SH-SY5Y (cell line): ENCODE results near the gene POT1.

Experiments used
- GATA2 ChIP-seq: IDR thresholded peaks from 2 replicates; pipeline ENCODE4 v1.6.1; 2011; ENCODE audit warnings: mild to moderate bottlenecking, low read depth, low read length
- GATA3 ChIP-seq: IDR thresholded peaks from 2 replicates; pipeline ENCODE4 v1.6.1; 2011; ENCODE audit warnings: low read depth, mild to moderate bottlenecking, low read length, moderate library complexity

- TF ChIP-seq GATA3 (no peak), GATA2 (no peak)
These were observed 149.6 kb downstream of the POT1 start for GRCh38 chr7:124780056-124780455.
